Measurements from ENCODE around the gene INPP5A.

The INPP5A gene

GRCh38 chr10:132650611-132651250, 113.1 kb downstream of the INPP5A start:
- DNase-seq, result no peak

GRCh38 chr10:132651511-132652029, 114.0 kb downstream of the INPP5A start:
- DNase-seq, result no peak

- no peak for DNase-seq
Measured at GRCh38 chr10:132652446-132652845, 114.9 kb downstream of the INPP5A start.

- no peak for DNase-seq
Measured at GRCh38 chr10:132652936-132653590, 115.5 kb downstream of the INPP5A start.

GRCh38 chr10:132653721-132654120, 116.1 kb downstream of the INPP5A start:
- DNase-seq, result no peak

- no peak for DNase-seq
Measured at GRCh38 chr10:132654121-132654571, 116.6 kb downstream of the INPP5A start.

- no peak for DNase-seq
Measured at GRCh38 chr10:132654708-132655661, 117.4 kb downstream of the INPP5A start.

- DNase-seq, result no peak
Measured at GRCh38 chr10:132655735-132656134, 118.1 kb downstream of the INPP5A start.

- no peak for DNase-seq
Measured at GRCh38 chr10:132656283-132657126, 118.9 kb downstream of the INPP5A start.

GRCh38 chr10:132657127-132657706, 119.6 kb downstream of the INPP5A start:
- DNase-seq, result no peak

GRCh38 chr10:132657748-132658147, 120.2 kb downstream of the INPP5A start:
- DNase-seq, result no peak

- no peak for DNase-seq
Measured at GRCh38 chr10:132658546-132659205, 121.1 kb downstream of the INPP5A start.

- no peak for DNase-seq
Measured at GRCh38 chr10:132659206-132660091, 121.9 kb downstream of the INPP5A start.

GRCh38 chr10:132660385-132660784, 122.8 kb downstream of the INPP5A start:
- no peak for DNase-seq

GRCh38 chr10:132662186-132662920, 124.8 kb downstream of the INPP5A start:
- no peak for DNase-seq

- DNase-seq, result no peak
Measured at GRCh38 chr10:132663666-132664365, 126.2 kb downstream of the INPP5A start.

- DNase-seq, result no peak
Measured at GRCh38 chr10:132664407-132664806, 126.8 kb downstream of the INPP5A start.

GRCh38 chr10:132664883-132665282, 127.3 kb downstream of the INPP5A start:
- no peak for DNase-seq

Data from NCI-H187 treated with DMSO at 0.1 percent for 48 hours (cell line).